GM19468 (cell line): ENCODE measurements around the gene PRKG1.

Experiments used
- ATAC-seq: cut with Tn5 transposase; IDR thresholded peaks from one replicate; pipeline ENCODE4 v1.9.1; 2021; ENCODE audit warnings: mild to moderate bottlenecking, moderate library complexity, moderate number of reproducible peaks; ENCODE audit not compliant: unreplicated experiment; ENCODE audit errors: extremely low read depth

The PRKG1 gene

GRCh38 chr10:52040486-52040885 lies 966.2 kb downstream of the PRKG1 start:
- no peak for ATAC-seq

GRCh38 chr10:52043811-52044210 lies 969.5 kb downstream of the PRKG1 start:
- ATAC-seq: no peak

- no peak for ATAC-seq
Measured at GRCh38 chr10:52048051-52048450, 973.8 kb downstream of the PRKG1 start.

- ATAC-seq: no peak
Measured at GRCh38 chr10:52050429-52051047, 976.3 kb downstream of the PRKG1 start.

- no peak for ATAC-seq
Measured at GRCh38 chr10:52053497-52053896, 979.2 kb downstream of the PRKG1 start.

GRCh38 chr10:52056291-52056690 lies 982.0 kb downstream of the PRKG1 start:
- no peak for ATAC-seq

- ATAC-seq: no peak
Measured at GRCh38 chr10:52059089-52059488, 984.8 kb downstream of the PRKG1 start.

- no peak for ATAC-seq
Measured at GRCh38 chr10:52063159-52063558, 988.9 kb downstream of the PRKG1 start.

- ATAC-seq: no peak
Measured at GRCh38 chr10:52064084-52064845, 990.0 kb downstream of the PRKG1 start.

- ATAC-seq: no peak
Measured at GRCh38 chr10:52066383-52066782, 992.1 kb downstream of the PRKG1 start.

- no peak for ATAC-seq
Measured at GRCh38 chr10:52068485-52068884, 994.2 kb downstream of the PRKG1 start.

- no peak for ATAC-seq
Measured at GRCh38 chr10:52071814-52072213, 997.5 kb downstream of the PRKG1 start.

- no peak for ATAC-seq
Measured at GRCh38 chr10:52074505-52075026, 1000.3 kb downstream of the PRKG1 start.

- no peak for ATAC-seq
Measured at GRCh38 chr10:52077814-52078213, 1003.5 kb downstream of the PRKG1 start.

- ATAC-seq: no peak
Measured at GRCh38 chr10:52078397-52078937, 1004.2 kb downstream of the PRKG1 start.

- ATAC-seq: peak; percentile 47
Measured at GRCh38 chr10:52082307-52082706, 1008.0 kb downstream of the PRKG1 start.

GRCh38 chr10:52083422-52083821 lies 1009.1 kb downstream of the PRKG1 start:
- ATAC-seq: no peak

- no peak for ATAC-seq
Measured at GRCh38 chr10:52092390-52092789, 1018.1 kb downstream of the PRKG1 start.

GRCh38 chr10:52098130-52098529 lies 1023.8 kb downstream of the PRKG1 start:
- no peak for ATAC-seq

- no peak for ATAC-seq
Measured at GRCh38 chr10:52099026-52099600, 1024.8 kb downstream of the PRKG1 start.

GRCh38 chr10:52100011-52100547 lies 1025.8 kb downstream of the PRKG1 start:
- ATAC-seq: no peak
